Keratinocyte (primary cell): Measurements from ENCODE around the gene SMIM36. TPM values are rescaled to one million over a fixed set of nuclear protein-coding genes. Genes with fewer than 3 reads are reported as not detected.

Source experiments
- DNase-seq: peaks from one replicate; pipeline ENCODE4 v3.0.0-alpha.2; 2011; ENCODE audit warnings: low read depth, missing footprints, low spot score
- FAIRE-seq: peaks from 2 replicates; lab custom pipeline; 2011; peaks lifted over from hg19 to GRCh38; lab: Jason Lieb, UNC
- H2AFZ ChIP-seq: 2 replicates; pipeline ENCODE4 v1.6.0; 2012; ENCODE audit warnings: low read length, control low read depth, inconsistent platforms; ENCODE audit not compliant: control insufficient read depth
- H3K27ac ChIP-seq: 2 replicates; pipeline ENCODE4 v1.5.1; 2011; ENCODE audit warnings: low read length; ENCODE audit not compliant: control insufficient read depth, insufficient read depth
- H3K27me3 ChIP-seq: 3 replicates; pipeline ENCODE4 v1.6.0; 2011; ENCODE audit warnings: low read length; ENCODE audit not compliant: control insufficient read depth, insufficient read depth; ENCODE audit errors: extremely low read depth
- H3K36me3 ChIP-seq, 2 experiments: 2 replicates in 1 of 2; 3 replicates in 1 of 2; pipeline ENCODE4 v1.5.1; 2011; ENCODE audit warnings: low read length in 2 of 2, mild to moderate bottlenecking in 1 of 2; ENCODE audit not compliant: control insufficient read depth in 2 of 2, insufficient read depth in 2 of 2; ENCODE audit errors: extremely low read depth in 1 of 2
- H3K4me1 ChIP-seq: 3 replicates; pipeline ENCODE4 v1.5.1; 2011; ENCODE audit warnings: low read length; ENCODE audit not compliant: control insufficient read depth, insufficient read depth; ENCODE audit errors: extremely low read depth
- H3K4me2 ChIP-seq: 3 replicates; pipeline ENCODE4 v1.6.0; 2011; ENCODE audit warnings: low read depth, low read length; ENCODE audit not compliant: control insufficient read depth, insufficient read depth; ENCODE audit errors: extremely low read depth
- H3K4me3 ChIP-seq, 3 experiments: fragments of 200-600 bp in 1 of 3; sonication (generic) in 1 of 3; 2 replicates in 2 of 3; 3 replicates in 1 of 3; pipeline ENCODE4 v1.5.1; 2011 to 2016; ENCODE audit warnings: low read length in 3 of 3, mild to moderate bottlenecking in 3 of 3, control low read depth in 2 of 3, inconsistent platforms in 1 of 3, low read depth in 1 of 3, mixed read lengths in 1 of 3, mixed run types in 1 of 3, moderate library complexity in 1 of 3; ENCODE audit not compliant: control insufficient read depth in 2 of 3, insufficient read depth in 2 of 3; ENCODE audit errors: extremely low read depth in 1 of 3
- H3K79me2 ChIP-seq: 2 replicates; pipeline ENCODE4 v1.6.0; 2012; ENCODE audit warnings: low read length; ENCODE audit not compliant: control insufficient read depth, insufficient read depth
- H3K9ac ChIP-seq: 3 replicates; pipeline ENCODE4 v1.6.0; 2011; ENCODE audit warnings: low read length; ENCODE audit not compliant: control insufficient read depth, insufficient read depth; ENCODE audit errors: extremely low read depth
- H3K9me1 ChIP-seq: 3 replicates; pipeline ENCODE4 v1.6.0; 2011; ENCODE audit warnings: low read length; ENCODE audit not compliant: control insufficient read depth, insufficient read depth; ENCODE audit errors: extremely low read depth
- H3K9me3 ChIP-seq: 2 replicates; pipeline ENCODE4 v1.5.1; 2012; ENCODE audit warnings: low read depth, low read length; ENCODE audit not compliant: control insufficient read depth
- H4K20me1 ChIP-seq: 3 replicates; pipeline ENCODE4 v1.6.0; 2011; ENCODE audit warnings: low read length; ENCODE audit not compliant: control insufficient read depth, insufficient read depth; ENCODE audit errors: extremely low read depth
- CTCF ChIP-seq, 3 experiments: IDR thresholded peaks in 1 of 3; conservative IDR thresholded peaks in 1 of 3; optimal IDR thresholded peaks in 1 of 3; 2 replicates in 2 of 3; 3 replicates in 1 of 3; pipeline versions ENCODE3 to v1.5.1; 2011; ENCODE audit warnings: low read length in 3 of 3, mild to moderate bottlenecking in 3 of 3, moderate library complexity in 2 of 3, control low read depth in 1 of 3, inconsistent platforms in 1 of 3; ENCODE audit not compliant: insufficient read depth in 2 of 3; ENCODE audit errors: extremely low read depth in 1 of 3
- EZH2 ChIP-seq: IDR thresholded peaks from one replicate; pipeline ENCODE4 v1.6.1; 2012; ENCODE audit warnings: inconsistent platforms, mild to moderate bottlenecking, low read length, moderate library complexity
- dilution Hi-C: fragments of 300-500 bp; cut with MboI; formaldehyde crosslinking; loops from one replicate; pipeline ENCODE4 v1.7.0; 2020; ENCODE audit warnings: low sequenced_read_pairs; ENCODE audit not compliant: extremely low pct_ligation_motif_present
- polyA plus RNA-seq, 5 experiments: library from polyadenylated mRNA; depleted of rRNA in 3 of 5; stranded (reverse) in 3 of 5; stranded (forward) in 1 of 5; unstranded in 1 of 5; fragments of >200 nt; gene quantifications; 1 replicate in 1 of 5; 2 replicates in 3 of 5; 3 replicates in 1 of 5; pipeline versions ENCODE4 v1.2.1 to v1.2.3, GENCODE V29; 2011 to 2012; ENCODE audit warnings: missing spikeins in 2 of 5, low read depth in 1 of 5, low replicate concordance in 1 of 5

The SMIM36 gene
- polyA plus RNA-seq, 1 donor (not counting 4 experiments of a cell fraction or from before 2014, with no cell fraction given) = not detected

GRCh38 chr17:55413825-55414489, 97.3 kb downstream of the SMIM36 start:
- H3K9me3 ChIP-seq = no peaks in the 10 kb centered on the region
- no peaks in the 10 kb centered on the region for H3K9me1 ChIP-seq
- H3K27ac ChIP-seq = no peak overlapping the region
- H3K27me3 ChIP-seq = no peaks in the 10 kb centered on the region
- dilution Hi-C loops = no loop called here
- peaks cover 3 to 5% of the 10 kb centered on the region in 2 experiments for H3K36me3 ChIP-seq
- no peak for TF ChIP-seq CTCF (optimal IDR thresholded peaks at IDR 0.05 in 1 of 3, IDR thresholded peaks at IDR 0.05 in 1 of 3, conservative IDR thresholded peaks at IDR 0.05 in 1 of 3; ENCODE audit: extremely low read depth in 1 of 3, insufficient read depth in 2 of 3, low read length in 3 of 3)
- TF ChIP-seq EZH2 = no peak
- H3K4me1 ChIP-seq = no peaks in the 10 kb centered on the region
- no peak overlapping the region for H2AFZ ChIP-seq
- H3K79me2 ChIP-seq = no peaks in the 10 kb centered on the region
- no peaks in the 10 kb centered on the region for H4K20me1 ChIP-seq
- FAIRE-seq = no peak
- no peak overlapping the region for H3K4me3 ChIP-seq
- H3K9ac ChIP-seq = no peak overlapping the region
- no peak for DNase-seq
- H3K4me2 ChIP-seq = no peak overlapping the region

- Histone ChIP-seq H2AFZ (no peak overlapping the region), H3K36me3 (peaks cover 3 to 5% of the 10 kb centered on the region in 2 experiments), H3K4me1 (no peaks in the 10 kb centered on the region), H3K9me3 (no peaks in the 10 kb centered on the region), H4K20me1 (no peaks in the 10 kb centered on the region), H3K4me3 (no peak overlapping the region), H3K4me2 (no peak overlapping the region), H3K79me2 (no peaks in the 10 kb centered on the region), H3K27ac (no peak overlapping the region), H3K9me1 (no peaks in the 10 kb centered on the region), H3K9ac (no peak overlapping the region), H3K27me3 (no peaks in the 10 kb centered on the region)
- no peak for TF ChIP-seq EZH2
- no peak for TF ChIP-seq CTCF (optimal IDR thresholded peaks at IDR 0.05 in 1 of 3, IDR thresholded peaks at IDR 0.05 in 1 of 3, conservative IDR thresholded peaks at IDR 0.05 in 1 of 3; ENCODE audit: extremely low read depth in 1 of 3, insufficient read depth in 2 of 3, low read length in 3 of 3)
- DNase-seq = no peak
- no peak for FAIRE-seq
- dilution Hi-C loops = no loop called here
Observed at GRCh38 chr17:55411463-55411855, 99.8 kb downstream of the SMIM36 start.
